Adrenal gland (tissue), 12 donors: Measurements from ENCODE around the gene SLC25A31. TPM values are rescaled to one million over a fixed set of nuclear protein-coding genes. Genes with fewer than 3 reads are reported as not detected.
A peak's percentile ranks its signal among the peaks of the same experiment; 100 is the strongest.

ENCODE experiments used
- DNase-seq, 7 donors: peaks; one replicate each; pipeline ENCODE4 v3.0.0-alpha.2; 2019 to 2020
- H3K27ac ChIP-seq, 5 donors: fragments of 200-600 bp; sonication (generic) in 4 of 5; 1 replicate in 3 of 5; 2 replicates in 2 of 5; pipeline versions ENCODE4 v1.5.1 to v1.8.0; 2016 to 2020; ENCODE audit warnings: mild to moderate bottlenecking in 1 of 5
- H3K27me3 ChIP-seq: fragments of 200-600 bp; 2 replicates; pipeline ENCODE4 v1.8.0; 2021
- H3K36me3 ChIP-seq, 2 donors: fragments of 200-600 bp; replicated peaks in 1 of 2; 1 replicate in 1 of 2; 2 replicates in 1 of 2; pipeline versions ENCODE4 v1.5.1 to v1.8.0; 2018 to 2022
- H3K4me1 ChIP-seq, 2 donors: fragments of 200-600 bp; replicated peaks in 1 of 2; 1 replicate in 1 of 2; 2 replicates in 1 of 2; pipeline versions ENCODE4 v1.5.1 to v1.8.0; 2018 to 2021
- H3K4me3 ChIP-seq, 4 donors: fragments of 200-600 bp; sonication (generic) in 3 of 4; one replicate each; pipeline ENCODE4 v1.5.1; 2016 to 2018
- H3K9me3 ChIP-seq, 3 donors: fragments of 200-600 bp; sonication (generic) in 1 of 3; replicated peaks in 1 of 3; 1 replicate in 2 of 3; 2 replicates in 1 of 3; pipeline versions ENCODE4 v1.5.1 to v1.8.0; 2016 to 2021
- CTCF ChIP-seq, 6 experiments: fragments of 450-650 bp in 4 of 6; fragments of 200-600 bp in 2 of 6; sonication (generic) in 1 of 6; IDR thresholded peaks; 1 replicate in 5 of 6; 2 replicates in 1 of 6; pipeline versions ENCODE4 v1.5.1 to v1.8.0; 2016 to 2021; ENCODE audit warnings: antibody characterized with exemption in 6 of 6, mild to moderate bottlenecking in 2 of 6, moderate library complexity in 1 of 6
- POLR2A ChIP-seq, 2 donors: fragments of 450-650 bp; IDR thresholded peaks; one replicate each; pipeline ENCODE4 v1.6.1; 2017; ENCODE audit warnings: antibody characterized with exemption in 2 of 2, mild to moderate bottlenecking in 2 of 2, moderate library complexity in 1 of 2
- WGBS, 4 donors: extraction: QIAGEN DNeasy Blood & Tissue Kit in 2 of 4; methylation state at CpG; one replicate each; pipeline versions ENCODE4 v1.1.5 to v1.1.7; 2013 to 2017; 5-methylcytosine and 5-hydroxymethylcytosine counted together
- intact Hi-C, 2 donors: fragments of 100-400 bp; cut with DNase I; formaldehyde crosslinking; loops; one replicate each; pipeline versions ENCODE4 v1.14.1 to v1.15.0; 2022 to 2023
- polyA plus RNA-seq, 3 donors: library from polyadenylated mRNA; stranded (reverse); fragments of 200-250 nt in 2 of 3; fragments of 350-450 nt in 1 of 3; fragmentation: Illumina TruSeq in 1 of 3; extraction: RNeasy Lipid Tissue Mini Kit (QIAGEN cat#74804) in 1 of 3; gene quantifications; one replicate each; pipeline ENCODE4 v1.2.3, GENCODE V29; 2013 to 2014
- total RNA-seq, 9 donors: library from RNA; depleted of rRNA in 4 of 9; stranded (reverse); fragments of >200 nt in 4 of 9; fragments of 120-200 nt in 1 of 9; fragmentation: NEBNext Ultra II Directional in 1 of 9; extraction: Animal tissue kit (Norgen Biotek cat#: 25700) in 1 of 9; gene quantifications; one replicate each; pipeline versions ENCODE4 v1.1.0 to v1.2.4, GENCODE V29; 2013 to 2023
- donor health status: healthy with polysubstance abuse.
- donor health status: Bipolar disorder and iron deficiency.
- donor health status: DM: yes; HTN: yes; CAD: no.
- donor health status: DM: no; HTN: no; CAD: no.
- donor health status: DM: no; HTN: no; CAD: no.
- donor health status: DM: yes; HTN: yes; CAD: no.

Gene SLC25A31
- total and polyA plus RNA-seq, 12 donors: not detected

GRCh38 chr4:127732623-127733328, 2.6 kb downstream of the SLC25A31 start:
- H3K4me1 ChIP-seq: no peaks in the 10 kb centered on the region
- WGBS, 4 donors: 12 to 21% (median 18%) methylated on average over 8 of the region's 8 CpGs
- intact Hi-C loops: loop anchor here (2.0 to 5.0 kb wide), 2 partner anchors 125 to 128 kb away; no protein-coding TSS in a partner anchor
- no peak overlapping the region for H3K4me3 ChIP-seq
- H3K9me3 ChIP-seq: no peaks in the 10 kb centered on the region
- DNase-seq: no peak
- H3K27ac ChIP-seq: no peak overlapping the region
- TF ChIP-seq POLR2A (IDR thresholded peaks at IDR 0.05) (no peak), CTCF (IDR thresholded peaks at IDR 0.05) (peak; percentile 39 to 74 (median 66))
- H3K36me3 ChIP-seq: no peaks in the 10 kb centered on the region
- H3K27me3 ChIP-seq: peaks cover 3% of the 10 kb centered on the region

GRCh38 chr4:127734976-127735375, 4.8 kb downstream of the SLC25A31 start:
- H3K27ac ChIP-seq: no peak overlapping the region
- no peak overlapping the region for H3K4me3 ChIP-seq
- H3K4me1 ChIP-seq: no peaks in the 10 kb centered on the region
- DNase-seq: no peak
- 67 to 75% (median 69%) methylated on average over 2 of the region's 2 CpGs for WGBS, 4 donors
- TF ChIP-seq CTCF (IDR thresholded peaks at IDR 0.05) (no peak), POLR2A (IDR thresholded peaks at IDR 0.05) (no peak)
- H3K27me3 ChIP-seq: peaks cover 3% of the 10 kb centered on the region
- intact Hi-C loops: loop anchor here in 1 of 2 donors (5.0 kb wide), 1 partner anchor 128 kb away; no protein-coding TSS in a partner anchor
- no peaks in the 10 kb centered on the region for H3K9me3 ChIP-seq
- no peaks in the 10 kb centered on the region for H3K36me3 ChIP-seq

DNA sequence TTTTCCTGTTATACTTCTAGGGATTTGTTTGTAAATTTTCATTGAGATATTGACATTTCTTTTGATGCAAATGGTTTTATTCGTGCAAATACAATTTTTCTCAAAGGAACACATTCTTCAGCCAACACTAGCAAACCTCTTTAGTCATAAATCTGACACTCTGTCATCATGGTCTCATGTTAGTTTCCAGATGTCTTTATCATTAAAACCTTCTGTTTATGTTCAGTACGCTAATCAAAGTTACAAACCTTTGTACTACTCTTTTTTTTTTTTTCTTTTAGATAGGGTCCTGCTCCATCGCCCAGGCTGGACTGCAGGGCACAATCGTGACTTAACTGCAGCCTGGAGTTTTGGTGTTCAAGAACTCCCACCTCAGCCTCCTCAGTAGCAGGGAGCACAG, 7.1 kb downstream of the SLC25A31 start:
- 47 to 56% (median 49%) methylated on average over 4 of the region's 4 CpGs for WGBS, 4 donors
- Histone ChIP-seq H3K27me3 (peaks cover under 1% of the 10 kb centered on the region), H3K27ac (no peak overlapping the region), H3K9me3 (no peaks in the 10 kb centered on the region), H3K36me3 (no peaks in the 10 kb centered on the region), H3K4me3 (no peak overlapping the region), H3K4me1 (no peaks in the 10 kb centered on the region)
- TF ChIP-seq CTCF (IDR thresholded peaks at IDR 0.05): no peak
- no peak for TF ChIP-seq POLR2A (IDR thresholded peaks at IDR 0.05)
- intact Hi-C loops: no loop called here
- no peak for DNase-seq

DNA sequence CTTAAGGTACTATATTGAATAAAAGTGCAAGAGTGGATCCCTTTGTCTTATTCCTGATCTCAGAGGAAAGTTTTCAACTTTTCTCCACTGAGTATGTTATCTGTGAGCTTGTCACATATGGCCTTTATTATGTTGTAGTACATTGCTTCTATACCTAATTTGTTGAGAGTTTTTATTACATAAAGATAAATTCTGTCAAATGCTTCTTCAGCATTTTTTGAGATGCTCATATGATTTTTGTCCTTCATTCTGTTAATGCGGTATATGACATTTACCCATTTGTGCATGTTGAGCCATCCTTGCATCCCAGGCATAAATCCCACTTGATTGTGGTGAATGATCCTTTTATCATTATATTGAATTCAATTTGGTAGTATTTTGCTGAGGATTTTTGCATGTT, 11.0 kb downstream of the SLC25A31 start:
- 91 to 100% (median 97%) methylated on average over 1 of the region's 1 CpG for WGBS, 4 donors
- TF ChIP-seq CTCF (IDR thresholded peaks at IDR 0.05) (no peak), POLR2A (IDR thresholded peaks at IDR 0.05) (no peak)
- no peaks in the 10 kb centered on the region for H3K9me3 ChIP-seq
- no peak for DNase-seq
- H3K27ac ChIP-seq: no peak overlapping the region
- intact Hi-C loops: no loop called here
- H3K4me3 ChIP-seq: no peak overlapping the region
- no peaks in the 10 kb centered on the region for H3K27me3 ChIP-seq
- H3K4me1 ChIP-seq: no peaks in the 10 kb centered on the region
- no peaks in the 10 kb centered on the region for H3K36me3 ChIP-seq
